Caco-2 (cell line): ENCODE data around the gene TMEM259. TPM values are rescaled to one million over a fixed set of nuclear protein-coding genes. Genes with fewer than 3 reads are reported as not detected.

Experiments
- BruUV-seq: library from RNA; stranded (reverse); fragments of 400-500 nt; replicated peaks from 2 replicates; lab custom pipeline; 2021; lab: Mats Ljungman, UMichigan
- CTCF ChIA-PET: fragments of 300-600 bp; sonication (Branson Sonifier 250); formaldehyde crosslinking; loops from one replicate; lab custom pipeline; 2022; ENCODE audit warnings: antibody characterized with exemption; lab: Charles Lee
- POLR2A ChIA-PET: fragments of 300-600 bp; sonication (Branson Sonifier 250); formaldehyde crosslinking; loops from one replicate; lab custom pipeline; 2022; ENCODE audit warnings: antibody characterized with exemption; lab: Charles Lee
- DNase-seq, 2 experiments: peaks; one replicate each; pipeline versions ENCODE4 v3.0.0 to v3.0.0-alpha.2; 2020 to 2022
- H3K27me3 ChIP-seq: replicated peaks from 2 replicates; pipeline ENCODE4 v1.6.0; 2011; ENCODE audit warnings: low read length; ENCODE audit not compliant: control insufficient read depth, insufficient read depth
- H3K36me3 ChIP-seq: 2 replicates; pipeline ENCODE4 v1.5.1; 2011; ENCODE audit warnings: low read length; ENCODE audit not compliant: control insufficient read depth, insufficient read depth
- H3K4me1 ChIP-seq: fragments of 250-450 bp; sonication (Bioruptor Pico); 2 replicates; pipeline ENCODE4 v1.5.1; 2020; ENCODE audit warnings: mild to moderate bottlenecking
- H3K4me3 ChIP-seq: 2 replicates; pipeline ENCODE4 v1.5.1; 2011; ENCODE audit warnings: low read depth, mild to moderate bottlenecking, control low read depth, low read length
- H3K9me3 ChIP-seq: fragments of 250-450 bp; sonication (Bioruptor Pico); 2 replicates; pipeline ENCODE4 v1.5.1; 2020; ENCODE audit warnings: mild to moderate bottlenecking, moderate library complexity
- H3K27ac Mint-ChIP-seq: one replicate; pipeline ENCODE4 v1.8.0; 2022; ENCODE audit warnings: mixed read lengths; ENCODE audit not compliant: unreplicated experiment
- H3K27me3 Mint-ChIP-seq: one replicate; pipeline ENCODE4 v1.8.0; 2022; ENCODE audit warnings: mixed read lengths; ENCODE audit not compliant: insufficient read depth, unreplicated experiment
- H3K36me3 Mint-ChIP-seq: one replicate; pipeline ENCODE4 v1.8.0; 2022; ENCODE audit warnings: mild to moderate bottlenecking, mixed read lengths; ENCODE audit not compliant: insufficient read depth, unreplicated experiment
- H3K4me1 Mint-ChIP-seq: one replicate; pipeline ENCODE4 v1.8.0; 2022; ENCODE audit warnings: low read depth, mixed read lengths; ENCODE audit not compliant: unreplicated experiment
- H3K4me3 Mint-ChIP-seq: one replicate; pipeline ENCODE4 v1.8.0; 2022; ENCODE audit warnings: mild to moderate bottlenecking, moderate library complexity, mixed read lengths; ENCODE audit not compliant: unreplicated experiment
- H3K9me3 Mint-ChIP-seq: one replicate; pipeline ENCODE4 v1.8.0; 2022; ENCODE audit warnings: mixed read lengths; ENCODE audit not compliant: unreplicated experiment
- CTCF ChIP-seq, 2 experiments: fragments of 200-600 bp in 1 of 2; IDR thresholded peaks; 1 replicate in 1 of 2; 2 replicates in 1 of 2; pipeline versions ENCODE4 v1.5.1 to v1.8.0; 2011 to 2022; ENCODE audit warnings: antibody characterized with exemption in 1 of 2, control low read depth in 1 of 2, inconsistent platforms in 1 of 2, low read depth in 1 of 2, low read length in 1 of 2, mild to moderate bottlenecking in 1 of 2, moderate library complexity in 1 of 2; ENCODE audit not compliant: insufficient read depth in 1 of 2, severe bottlenecking in 1 of 2, unreplicated experiment in 1 of 2
- intact Hi-C: fragments of 100-400 bp; cut with micrococcal nuclease; formaldehyde crosslinking; loops from one replicate; pipeline ENCODE4 v1.10.0; 2022; ENCODE audit not compliant: unreplicated experiment
- total RNA-seq: library from RNA; stranded (reverse); gene quantifications from 2 replicates; pipeline ENCODE4 v1.2.3, GENCODE V29; 2022

The TMEM259 gene
- total RNA-seq, 1 experiment from 2014 or later: 148 TPM

- TF ChIP-seq CTCF (IDR thresholded peaks at IDR 0.05; ENCODE audit: insufficient read depth in 1 of 2, low read depth in 1 of 2, low read length in 1 of 2, severe bottlenecking in 1 of 2, unreplicated experiment in 1 of 2): no peak
- H3K9me3 Mint-ChIP-seq: no peaks in the 10 kb centered on the region
- no peaks in the 10 kb centered on the region for H3K4me1 ChIP-seq
- no peaks in the 10 kb centered on the region for H3K27me3 Mint-ChIP-seq
- H3K27me3 ChIP-seq: no peaks in the 10 kb centered on the region
- H3K36me3 ChIP-seq: no peaks in the 10 kb centered on the region
- no peak overlapping the region for H3K27ac Mint-ChIP-seq
- H3K4me3 ChIP-seq: no peak overlapping the region
- intact Hi-C loops: no loop called here
- H3K9me3 ChIP-seq: no peaks in the 10 kb centered on the region
- DNase-seq: no peak
- ChIA-PET CTCF (no interaction called here), POLR2A (no interaction called here)
- no peaks in the 10 kb centered on the region for H3K4me1 Mint-ChIP-seq
- no peak overlapping the region for H3K4me3 Mint-ChIP-seq
- H3K36me3 Mint-ChIP-seq: peaks cover 12% of the 10 kb centered on the region
- no TSS peak for BruUV-seq
These were observed 35.1 kb upstream of the TMEM259 start for GRCh38 chr19:1055886-1056620.

- H3K36me3 ChIP-seq: no peaks in the 10 kb centered on the region
- ChIA-PET POLR2A (no interaction called here), CTCF (no interaction called here)
- DNase-seq: no peak
- Mint-ChIP-seq H3K4me1 (no peaks in the 10 kb centered on the region), H3K27ac (no peak overlapping the region), H3K27me3 (no peaks in the 10 kb centered on the region), H3K36me3 (peaks cover 12% of the 10 kb centered on the region), H3K4me3 (no peak overlapping the region), H3K9me3 (no peaks in the 10 kb centered on the region)
- no TSS peak for BruUV-seq
- H3K9me3 ChIP-seq: no peaks in the 10 kb centered on the region
- H3K27me3 ChIP-seq: no peaks in the 10 kb centered on the region
- TF ChIP-seq CTCF (IDR thresholded peaks at IDR 0.05; ENCODE audit: insufficient read depth in 1 of 2, low read depth in 1 of 2, low read length in 1 of 2, severe bottlenecking in 1 of 2, unreplicated experiment in 1 of 2): no peak
- H3K4me1 ChIP-seq: no peaks in the 10 kb centered on the region
- intact Hi-C loops: no loop called here
- H3K4me3 ChIP-seq: no peak overlapping the region
These were observed 34.1 kb upstream of the TMEM259 start for GRCh38 chr19:1055028-1055425.

- Mint-ChIP-seq H3K27ac (no peak overlapping the region), H3K27me3 (no peaks in the 10 kb centered on the region), H3K9me3 (no peaks in the 10 kb centered on the region), H3K4me3 (no peak overlapping the region), H3K4me1 (no peaks in the 10 kb centered on the region), H3K36me3 (peaks cover 8% of the 10 kb centered on the region)
- ChIA-PET POLR2A (no interaction called here), CTCF (no interaction called here)
- no peak for DNase-seq
- Histone ChIP-seq H3K4me3 (no peak overlapping the region), H3K27me3 (no peaks in the 10 kb centered on the region), H3K36me3 (no peaks in the 10 kb centered on the region), H3K4me1 (no peaks in the 10 kb centered on the region), H3K9me3 (no peaks in the 10 kb centered on the region)
- no TSS peak for BruUV-seq
- intact Hi-C loops: no loop called here
- TF ChIP-seq CTCF (IDR thresholded peaks at IDR 0.05; ENCODE audit: insufficient read depth in 1 of 2, low read depth in 1 of 2, low read length in 1 of 2, severe bottlenecking in 1 of 2, unreplicated experiment in 1 of 2): no peak
These were observed 33.4 kb upstream of the TMEM259 start for GRCh38 chr19:1054102-1055027.
